HG03378 (cell line): Measurements from ENCODE around the gene CDCA8.

Experiments used
- ATAC-seq: cut with Tn5 transposase; IDR thresholded peaks from one replicate; pipeline ENCODE4 v1.9.1; 2021; ENCODE audit warnings: mild to moderate bottlenecking, moderate library complexity; ENCODE audit not compliant: unreplicated experiment

The CDCA8 gene

DNA sequence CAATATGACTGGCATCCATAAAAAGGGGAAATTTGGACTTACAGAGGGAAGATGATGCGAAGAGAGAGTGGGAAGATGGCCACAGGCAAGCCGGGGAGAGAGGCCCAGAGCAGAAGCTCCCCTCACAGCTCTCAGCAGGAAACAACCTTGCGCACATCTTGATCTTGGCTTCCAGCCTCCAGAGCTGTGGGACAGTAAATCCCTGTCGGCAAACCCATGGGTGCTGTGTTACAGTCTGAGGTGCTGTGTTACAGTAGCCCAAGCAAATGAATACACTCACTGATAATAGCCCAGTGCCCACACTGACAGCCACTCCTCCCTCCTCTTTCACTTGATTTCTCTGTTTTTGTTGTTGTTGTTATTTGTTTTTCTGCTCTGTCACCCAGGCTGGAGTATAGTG lies 22.4 kb downstream of the CDCA8 start:
- no peak for ATAC-seq

DNA sequence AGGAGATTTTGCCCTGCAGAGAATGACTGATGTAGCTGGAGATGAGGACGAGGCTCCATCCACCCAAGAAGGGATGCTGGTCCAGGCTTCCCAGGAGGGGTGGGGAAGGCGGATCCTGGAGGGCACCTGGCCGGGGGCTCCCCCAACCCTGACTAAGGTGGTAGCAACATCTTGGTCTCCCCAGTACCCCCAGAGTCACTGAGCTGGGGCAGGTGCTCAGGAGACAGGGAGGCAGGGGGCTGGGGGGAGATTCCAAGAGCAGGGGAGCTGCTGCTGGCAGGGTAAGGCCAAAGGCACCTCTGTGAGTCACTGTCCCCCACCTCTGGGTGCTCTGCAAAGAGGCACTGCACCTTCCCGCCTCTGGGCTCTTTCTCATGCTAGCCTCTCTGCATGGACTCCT lies 24.0 kb downstream of the CDCA8 start:
- no peak for ATAC-seq

DNA sequence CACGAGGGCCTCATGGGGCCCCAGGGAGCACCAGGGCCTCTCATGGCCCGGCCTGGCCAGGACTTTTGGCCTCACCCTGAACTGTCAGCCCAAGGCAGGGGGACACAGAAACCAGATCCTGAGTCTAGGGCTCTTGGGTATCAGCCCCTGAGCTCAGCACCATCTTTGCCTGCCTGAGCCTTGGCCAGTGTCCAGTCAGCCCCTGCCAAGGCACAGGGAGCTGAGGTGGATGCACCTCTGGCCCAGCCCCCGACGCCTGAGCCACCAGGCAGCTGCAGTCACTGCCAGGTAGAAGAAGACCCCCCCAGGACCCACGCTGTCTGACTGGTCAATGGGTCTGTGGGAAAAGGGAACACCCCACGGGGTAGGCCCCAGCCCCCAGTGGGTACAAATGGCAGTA lies 25.3 kb downstream of the CDCA8 start:
- ATAC-seq = no peak

DNA sequence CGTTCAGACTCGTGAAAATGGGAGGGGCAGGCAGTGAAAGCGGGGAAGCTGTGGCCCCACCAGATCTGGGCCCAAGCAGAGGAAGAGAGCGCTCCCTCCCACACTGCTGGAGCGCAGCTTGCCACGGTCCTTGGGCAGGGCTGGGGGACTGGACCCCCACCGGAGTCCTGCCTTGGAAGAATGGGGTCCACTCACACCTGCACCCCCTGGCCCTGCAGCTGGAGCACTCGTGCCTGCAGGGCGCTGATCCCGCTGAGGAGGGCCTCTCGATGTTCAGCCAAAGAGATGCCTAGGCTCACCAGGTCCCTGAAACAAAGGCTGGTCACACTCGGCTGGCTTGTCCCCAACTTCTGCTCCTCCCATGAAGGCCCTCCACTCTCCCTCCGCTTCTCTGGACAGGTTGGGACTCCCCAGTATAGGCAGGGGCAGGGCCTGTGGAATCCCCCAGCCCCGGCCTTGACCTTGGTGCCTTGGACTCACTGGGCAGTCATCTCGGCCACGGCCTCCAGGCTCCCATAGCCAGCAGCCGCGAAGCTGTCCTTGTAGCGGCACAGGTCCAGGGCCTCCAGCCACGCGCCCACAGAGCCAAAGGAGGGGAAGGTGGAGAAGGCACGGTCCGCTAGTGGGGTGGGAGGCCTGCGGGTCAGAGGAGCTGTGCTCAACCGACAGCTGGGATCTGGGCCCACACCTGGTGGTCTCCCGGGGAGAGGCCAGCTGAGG lies 26.0 kb downstream of the CDCA8 start:
- no peak for ATAC-seq

DNA sequence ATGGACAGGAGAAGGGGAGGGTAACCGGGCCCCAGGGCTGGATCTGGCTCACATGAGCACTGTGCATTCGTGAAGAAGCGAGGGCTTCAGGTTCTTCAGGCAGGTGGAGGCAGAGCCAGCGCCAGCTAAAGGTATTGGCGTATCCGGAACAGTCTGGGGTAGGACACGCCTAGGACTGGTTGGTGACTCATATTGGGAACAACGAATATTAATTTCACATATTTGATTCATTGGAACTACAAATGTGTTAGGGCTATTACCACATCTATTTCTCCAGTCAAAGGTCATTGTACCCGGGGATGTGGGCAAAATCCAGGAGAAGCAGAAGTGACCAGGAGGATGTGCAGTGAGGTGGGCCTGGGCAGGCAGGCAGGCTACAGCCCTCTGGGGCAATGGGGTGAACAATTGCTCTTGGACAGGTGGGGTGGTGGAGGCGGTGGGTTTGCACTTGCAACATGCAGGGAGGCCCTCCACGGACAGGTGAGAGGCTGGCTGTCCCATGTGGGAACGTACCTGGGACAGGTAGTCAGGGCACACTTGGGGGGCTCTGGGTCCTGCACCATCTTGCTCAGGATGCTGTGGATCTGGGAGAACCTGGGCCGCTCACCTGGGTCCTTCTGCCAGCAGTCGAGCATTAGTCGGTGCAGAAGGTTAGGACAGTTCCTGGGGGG lies 26.7 kb downstream of the CDCA8 start:
- no peak for ATAC-seq

DNA sequence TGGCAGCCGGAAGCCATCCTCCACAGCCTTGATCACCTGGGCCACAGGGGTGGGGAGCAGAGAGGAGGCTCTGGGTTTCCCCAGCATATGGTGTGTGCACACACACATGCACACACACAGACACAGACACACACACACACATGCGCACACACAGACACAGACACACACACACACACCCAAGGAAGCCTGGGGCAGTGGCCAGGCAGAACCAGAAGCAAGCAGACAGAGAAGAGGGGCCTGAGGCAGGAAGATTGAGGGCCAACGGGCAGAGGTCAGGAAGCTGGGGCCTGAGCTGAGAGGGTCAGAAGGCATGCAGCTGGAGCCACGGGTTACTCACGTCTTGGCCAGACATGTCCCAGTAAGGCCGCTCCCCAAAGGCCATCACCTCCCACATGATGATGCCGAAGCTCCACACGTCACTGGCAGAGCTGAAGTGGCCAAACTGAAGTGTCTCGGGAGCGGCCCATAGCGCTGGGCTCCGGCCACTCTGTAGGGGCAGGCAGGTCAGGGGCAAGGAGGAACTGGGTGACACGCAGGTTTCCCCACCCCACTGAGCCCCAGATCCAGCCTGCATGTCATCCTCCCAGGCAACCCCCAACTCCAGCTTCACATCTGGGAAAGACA lies 27.4 kb downstream of the CDCA8 start:
- no peak for ATAC-seq

DNA sequence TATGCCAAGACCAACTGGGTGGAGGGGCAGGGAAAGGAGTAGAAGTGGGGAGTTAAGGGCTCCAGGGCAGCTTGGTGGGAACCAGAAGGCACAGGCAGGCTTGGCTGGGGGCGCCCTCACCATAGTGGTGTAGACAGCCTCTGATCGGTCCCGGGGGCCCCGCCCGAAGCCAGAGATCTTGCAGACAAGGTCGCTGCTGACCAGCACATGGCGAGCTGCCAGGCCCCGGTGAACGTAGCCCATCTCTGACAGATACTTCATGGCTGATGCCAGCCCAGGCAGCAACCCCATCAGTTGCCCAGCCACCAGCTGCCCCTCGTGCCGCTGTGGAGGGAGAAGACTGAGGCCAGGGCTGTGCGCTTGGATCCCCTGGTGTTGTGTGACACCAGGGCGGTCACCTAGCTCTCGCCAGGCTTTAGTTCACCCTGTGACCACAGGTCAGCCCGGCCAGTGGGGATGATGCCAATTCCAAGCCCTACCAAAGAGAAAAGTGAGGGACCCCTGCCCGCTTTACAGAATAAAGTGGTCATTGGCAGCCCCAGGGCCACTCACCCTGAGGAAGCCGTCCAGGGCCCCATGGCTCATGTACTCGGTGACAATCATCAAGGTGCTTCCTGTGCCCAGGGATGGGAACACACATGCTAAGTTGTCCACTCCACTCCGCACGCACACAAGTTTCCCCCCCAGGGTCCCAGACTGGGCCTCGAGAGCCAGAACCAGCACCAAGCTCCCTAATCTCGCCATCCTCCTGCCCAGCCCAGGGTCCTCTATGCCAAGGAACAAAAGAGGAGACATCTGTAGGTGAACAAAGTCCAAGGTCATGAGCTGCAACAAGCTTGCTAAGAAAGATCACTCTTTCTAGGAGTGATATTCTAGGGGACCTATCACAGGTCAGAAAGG lies 28.2 kb downstream of the CDCA8 start:
- ATAC-seq = no peak

DNA sequence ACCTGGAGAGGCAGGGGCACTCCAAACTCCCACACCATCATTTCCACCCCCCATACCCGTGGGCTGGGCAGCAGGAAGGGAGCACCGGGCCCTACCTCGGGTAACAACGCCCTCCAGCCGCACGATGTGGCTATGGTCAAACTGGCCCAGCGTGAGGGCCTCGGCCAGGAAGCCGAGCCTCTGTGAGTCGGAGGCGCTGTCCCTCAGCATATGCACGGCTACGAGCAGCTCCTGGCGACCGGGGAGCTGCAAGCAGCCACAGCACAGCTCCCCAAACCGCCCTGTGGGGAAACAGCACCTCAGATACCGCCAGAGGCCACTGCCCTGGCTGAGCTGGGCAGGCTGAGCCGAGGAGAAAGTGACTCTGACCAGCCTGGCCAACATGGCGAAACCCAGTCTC lies 29.2 kb downstream of the CDCA8 start:
- ATAC-seq = no peak

DNA sequence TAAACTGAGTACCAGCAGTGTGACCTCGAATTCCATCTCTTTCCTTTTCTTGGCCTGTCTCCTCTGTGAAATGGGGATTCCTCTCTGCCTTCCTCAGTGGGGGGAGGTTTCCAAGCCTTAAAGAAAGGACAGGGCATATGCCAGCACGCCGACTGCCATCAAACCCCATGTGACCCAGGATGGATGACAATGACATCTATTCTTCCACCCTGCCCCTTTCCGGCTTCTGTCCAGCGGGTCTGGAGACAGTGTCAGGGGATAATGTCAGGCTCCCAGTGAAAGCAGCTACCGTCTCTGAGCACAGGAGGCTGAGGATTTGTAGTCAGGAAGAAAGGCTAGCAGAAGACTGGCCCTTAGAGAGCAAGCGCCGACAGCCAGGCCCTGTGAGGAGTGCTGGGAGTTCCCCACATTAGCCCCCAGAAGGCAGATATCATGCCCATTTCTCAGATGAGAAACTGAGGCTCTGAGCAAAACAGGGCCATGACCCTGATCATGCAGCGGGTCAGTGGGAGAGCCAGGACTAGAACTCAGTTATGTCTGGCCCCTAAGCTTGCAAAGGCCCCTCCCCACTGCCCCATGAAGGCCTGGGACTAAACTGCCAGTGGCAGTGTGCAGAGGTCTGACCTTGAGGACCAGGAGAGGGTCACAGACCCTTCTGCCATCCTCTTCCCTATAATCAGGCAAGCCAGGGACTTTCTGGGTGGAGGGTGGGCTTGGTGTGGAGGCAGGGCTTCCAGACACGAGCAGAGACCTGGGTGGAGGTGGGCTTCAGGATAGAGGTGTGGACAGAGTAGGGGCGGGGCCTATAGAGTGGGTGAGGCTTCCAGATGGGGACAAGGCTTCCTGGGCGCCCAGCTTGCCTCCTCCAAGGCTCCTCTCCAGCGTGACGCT lies 30.1 kb downstream of the CDCA8 start:
- ATAC-seq = no peak

DNA sequence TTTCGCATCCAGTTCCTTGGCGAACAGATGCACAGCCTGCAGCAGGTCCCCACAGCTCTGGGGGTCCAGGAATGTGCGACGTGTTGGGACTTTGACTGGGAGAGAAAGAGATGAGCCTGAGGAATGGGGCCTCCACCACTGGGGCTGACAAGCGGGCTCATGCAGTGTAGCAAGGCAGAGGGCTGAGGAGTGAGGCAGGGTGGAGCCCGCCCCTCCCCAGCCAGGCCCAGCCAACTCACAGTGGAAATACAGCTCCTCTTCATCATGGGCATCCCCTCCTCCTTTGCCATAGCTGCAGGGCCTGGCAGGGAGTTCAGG lies 30.7 kb downstream of the CDCA8 start:
- no peak for ATAC-seq

DNA sequence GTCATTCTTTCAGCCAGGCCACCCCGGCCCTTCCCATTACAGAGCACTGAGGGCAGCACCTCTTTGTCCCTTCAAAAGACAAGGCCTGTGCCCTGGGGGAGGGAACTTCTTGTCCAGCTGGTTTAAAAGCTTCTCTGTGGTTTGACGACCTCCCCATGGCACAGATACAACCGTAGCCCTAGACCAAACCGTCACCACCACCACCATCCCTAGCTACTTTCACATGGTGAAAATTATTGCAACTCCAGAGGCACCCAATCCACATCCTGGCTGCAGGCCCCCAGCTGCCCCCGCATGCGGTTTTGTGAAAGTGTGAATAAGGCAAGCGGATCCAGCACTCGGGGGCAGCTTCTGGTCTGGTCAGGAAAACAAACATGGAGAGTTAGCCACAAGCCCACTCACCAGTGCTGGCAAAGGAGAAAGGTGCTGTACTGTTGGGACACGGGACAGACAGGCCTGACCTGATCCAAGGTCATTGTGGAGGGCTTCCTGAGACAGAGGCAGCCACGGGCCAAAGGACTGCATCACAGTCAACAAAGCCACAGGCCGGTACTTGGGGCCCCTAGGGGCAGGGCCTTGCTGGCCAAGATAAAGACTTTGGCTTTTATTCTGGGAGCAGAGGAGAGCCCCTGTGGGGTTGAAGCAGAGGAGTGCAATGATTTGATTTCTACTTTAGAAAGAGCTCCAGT lies 31.2 kb downstream of the CDCA8 start:
- ATAC-seq = no peak

DNA sequence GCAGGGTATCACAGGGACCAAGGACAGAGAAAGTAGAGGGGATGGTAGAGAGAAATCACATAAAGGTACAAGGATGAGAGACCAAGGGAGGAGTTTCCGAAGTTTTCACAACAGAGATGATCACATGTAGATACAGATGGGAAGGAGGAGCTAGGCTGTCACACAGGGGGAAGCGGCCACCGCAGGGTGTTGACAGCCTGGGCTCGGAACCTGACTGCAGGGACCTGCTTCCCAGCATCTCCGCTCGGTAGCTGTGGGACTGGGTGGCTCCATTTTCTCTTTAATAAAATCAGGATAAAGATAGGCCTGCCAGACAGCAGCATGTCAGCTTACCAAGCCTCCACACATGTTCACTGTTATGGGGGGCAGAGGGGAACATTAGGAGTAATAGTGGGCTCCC lies 32.3 kb downstream of the CDCA8 start:
- ATAC-seq = no peak

DNA sequence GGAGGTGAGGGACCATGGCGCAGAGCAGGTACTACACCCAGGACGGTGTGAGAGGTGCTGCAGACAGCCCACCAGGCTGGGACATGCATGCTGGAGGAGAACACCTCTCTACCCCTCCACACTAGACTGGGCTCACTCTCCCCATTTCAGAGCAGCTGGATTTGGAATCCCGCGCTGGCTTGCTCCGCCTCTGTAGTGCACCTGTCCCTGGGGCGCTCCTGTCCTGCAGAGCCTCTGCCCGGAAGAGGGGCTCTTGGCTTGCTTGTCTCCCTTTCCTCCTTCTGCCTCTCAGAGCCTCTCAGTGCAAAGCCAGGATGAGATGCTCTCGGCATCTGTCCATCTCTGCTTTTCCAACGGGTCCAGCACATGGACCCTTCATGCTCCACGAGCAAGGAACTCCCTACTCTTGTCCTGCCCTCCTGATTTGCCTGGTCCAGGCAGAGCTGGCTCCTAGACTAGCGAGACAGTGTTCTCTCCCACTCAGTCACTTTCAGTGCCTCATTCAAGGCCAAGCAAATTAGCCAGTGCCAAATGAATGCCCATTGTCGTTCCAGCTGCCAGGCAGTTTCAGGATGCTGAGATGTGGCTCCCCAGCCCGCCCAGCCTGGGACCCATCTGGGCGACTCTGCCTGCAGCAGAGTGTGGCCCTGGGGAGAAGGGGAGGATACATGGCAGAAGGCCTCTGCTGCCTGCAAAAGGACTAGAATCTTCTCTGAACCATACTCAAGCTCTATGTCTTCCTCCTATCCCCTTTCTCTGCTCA lies 33.7 kb downstream of the CDCA8 start:
- ATAC-seq = no peak

DNA sequence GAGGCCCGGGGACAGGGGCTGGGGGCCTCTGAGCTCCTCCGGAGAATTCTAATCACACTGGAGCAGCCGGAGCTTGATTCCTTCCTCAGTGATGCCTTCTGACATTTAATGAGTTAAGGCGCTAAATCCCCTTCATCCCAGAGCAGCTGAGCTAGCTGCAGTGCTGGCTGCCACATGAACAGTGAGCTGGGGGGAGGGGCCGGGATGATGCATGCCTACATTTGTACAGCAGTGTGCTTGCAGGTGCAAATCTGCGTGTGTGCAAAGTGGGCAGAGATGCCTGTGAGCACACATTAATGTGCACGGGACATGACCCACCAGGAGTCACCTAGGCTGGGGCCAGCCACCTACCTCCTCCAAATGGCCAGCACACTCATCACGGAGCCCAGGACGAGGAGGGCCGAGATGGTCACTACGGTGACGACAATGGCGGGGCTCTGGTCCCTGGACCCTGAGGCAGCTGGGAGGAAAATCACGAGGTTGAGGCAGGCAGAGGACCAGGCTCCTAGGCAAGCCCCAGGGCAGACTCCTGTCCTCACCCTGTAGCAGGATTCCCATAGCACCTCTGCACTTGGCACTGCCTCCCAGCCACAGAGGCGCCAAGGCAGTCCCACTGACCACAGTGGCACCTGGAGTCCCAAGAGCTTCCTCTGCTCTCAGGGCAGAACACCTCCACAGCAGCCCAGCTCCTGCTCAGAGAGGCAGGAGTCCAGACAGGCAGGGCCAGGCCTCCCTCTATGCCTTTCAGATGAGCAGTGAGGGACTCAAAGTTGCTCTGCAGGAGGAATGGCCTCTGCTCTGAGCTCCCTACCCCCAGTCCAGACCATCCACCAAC lies 34.7 kb downstream of the CDCA8 start:
- no peak for ATAC-seq

DNA sequence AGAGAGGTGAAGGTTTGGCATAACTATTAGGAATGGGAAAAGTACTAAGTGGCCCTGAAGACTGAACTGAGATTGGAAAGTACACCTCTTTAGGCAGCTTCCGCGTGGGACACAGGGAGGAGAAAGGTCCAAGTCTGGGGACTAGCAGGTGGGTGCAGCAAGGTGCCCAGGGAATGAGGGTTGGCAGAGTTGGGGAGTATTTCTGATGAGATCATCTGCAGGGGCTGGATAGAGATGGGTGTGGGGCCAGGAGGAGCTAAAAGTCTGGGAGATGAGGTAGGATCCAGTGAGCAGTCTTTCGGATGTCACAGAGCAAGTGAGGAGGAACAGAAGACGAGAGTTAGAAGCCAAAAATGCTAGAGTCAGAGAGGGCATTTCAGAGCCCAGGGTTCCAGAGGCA lies 36.1 kb downstream of the CDCA8 start:
- no peak for ATAC-seq

DNA sequence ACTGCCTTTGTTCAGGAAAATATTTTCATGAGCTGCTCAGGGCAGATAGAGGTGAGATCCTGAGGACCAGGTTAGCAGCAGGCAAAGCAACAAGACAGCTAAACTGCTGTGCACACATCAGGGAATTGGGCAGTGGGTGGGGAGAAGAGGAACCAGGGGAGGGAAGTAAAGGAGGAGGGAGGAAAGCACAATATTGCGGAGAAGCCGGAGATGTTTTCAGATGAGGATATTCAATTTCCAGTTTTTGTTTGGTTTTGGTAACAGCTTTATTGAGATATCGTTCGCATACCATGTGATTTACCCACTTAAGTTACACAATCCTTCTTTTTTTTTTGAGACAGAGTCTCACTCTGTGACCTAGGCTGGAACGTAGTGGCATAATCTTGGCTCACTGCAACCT lies 38.1 kb downstream of the CDCA8 start:
- ATAC-seq = no peak

DNA sequence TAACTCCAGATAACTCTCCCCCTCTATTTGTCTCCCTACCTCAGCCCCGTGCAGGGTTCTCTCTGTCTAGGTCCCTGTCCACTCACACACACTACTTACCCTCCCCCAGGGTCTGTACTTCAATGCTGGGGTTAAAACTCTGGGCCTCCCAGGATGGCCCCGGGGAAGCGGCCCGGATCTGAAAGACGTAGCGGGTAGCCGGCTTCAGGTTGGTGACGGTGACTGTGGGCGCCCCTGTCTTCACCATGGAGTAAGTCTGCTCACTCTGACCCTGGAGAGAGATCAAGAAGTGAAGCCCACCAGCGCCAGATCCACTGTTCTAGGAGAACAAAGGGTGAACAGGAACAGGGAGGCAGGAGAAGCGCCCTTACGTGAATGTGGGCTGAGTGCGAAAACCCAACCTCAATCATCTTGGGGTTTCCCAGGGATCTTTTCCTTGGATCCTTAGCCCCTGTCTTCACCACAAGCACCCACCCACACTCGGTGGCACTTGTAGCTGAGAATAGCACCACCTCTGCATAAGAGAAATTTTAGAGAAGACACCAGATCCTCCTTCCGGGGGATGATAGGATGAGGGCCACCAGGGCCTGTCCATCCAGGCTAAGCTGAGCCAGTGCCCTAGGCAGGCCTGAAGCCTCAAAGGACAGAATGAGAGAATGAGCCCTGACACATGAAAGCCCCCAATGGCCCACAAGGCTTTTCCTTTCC lies 39.1 kb downstream of the CDCA8 start:
- no peak for ATAC-seq
